HG03097 (cell line): ENCODE data around the gene TSPAN5.

Experiments
- ATAC-seq: cut with Tn5 transposase; IDR thresholded peaks from one replicate; pipeline ENCODE4 v1.9.1; 2021; ENCODE audit not compliant: unreplicated experiment, low FRiP score

Gene TSPAN5

GRCh38 chr4:98624144-98624543, 34.3 kb downstream of the TSPAN5 start:
- ATAC-seq, result no peak

- ATAC-seq, result no peak
Measured at GRCh38 chr4:98623126-98623802, 35.1 kb downstream of the TSPAN5 start.

DNA sequence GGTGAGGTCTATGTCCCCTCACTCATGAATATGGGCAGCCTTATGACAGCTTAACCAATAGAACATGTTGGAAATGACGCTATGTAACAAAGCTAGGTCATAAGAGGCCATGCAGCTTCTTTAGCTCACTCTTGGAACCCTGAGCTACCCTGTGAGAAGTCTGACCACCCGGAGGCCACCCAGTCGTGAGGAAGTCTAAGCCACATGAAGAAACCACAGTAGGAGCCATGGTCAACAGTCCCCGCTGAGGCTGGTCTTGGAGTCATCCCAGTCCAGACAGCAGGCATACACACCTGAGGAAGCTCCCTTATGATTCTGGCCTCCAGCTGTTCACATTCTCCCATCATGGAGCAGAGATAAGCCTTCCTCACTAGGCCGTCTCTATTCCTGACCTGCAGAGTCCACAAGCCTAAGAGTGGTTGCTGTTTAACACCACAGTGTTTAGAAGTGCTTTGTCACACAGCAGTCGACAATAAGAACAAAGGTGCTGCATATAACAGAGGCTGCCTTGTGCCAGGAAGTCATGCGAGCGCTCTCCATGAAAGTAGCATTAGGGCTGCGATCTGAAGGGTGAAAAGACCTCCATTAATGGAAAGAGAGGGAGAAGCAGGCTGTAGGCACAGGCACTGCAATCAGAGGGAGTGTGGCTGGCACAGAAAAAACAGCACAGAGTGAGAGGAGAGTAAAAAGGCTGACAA, 38.2 kb downstream of the TSPAN5 start:
- no peak for ATAC-seq

- no peak for ATAC-seq
Measured at GRCh38 chr4:98619180-98619579, 39.2 kb downstream of the TSPAN5 start.

DNA sequence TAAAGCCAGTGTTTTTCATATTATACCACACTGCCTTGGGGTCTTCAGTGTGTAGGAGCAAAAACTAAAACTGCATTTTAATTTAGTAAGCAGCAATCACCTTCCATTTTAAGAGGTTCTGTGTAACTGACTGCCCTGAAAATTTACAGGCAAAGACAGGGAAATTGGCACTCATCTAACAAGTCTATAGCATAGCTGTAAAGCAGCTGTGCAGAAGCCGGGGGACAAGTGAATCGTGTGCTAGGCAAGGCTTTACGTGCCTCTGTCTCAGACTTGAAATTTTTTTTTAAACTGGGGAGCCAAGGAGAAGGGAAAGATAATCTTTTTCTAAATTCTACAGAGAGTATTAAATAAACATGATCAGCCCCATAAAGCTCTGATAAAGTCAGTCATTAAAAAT, 39.7 kb downstream of the TSPAN5 start:
- ATAC-seq, result no peak

DNA sequence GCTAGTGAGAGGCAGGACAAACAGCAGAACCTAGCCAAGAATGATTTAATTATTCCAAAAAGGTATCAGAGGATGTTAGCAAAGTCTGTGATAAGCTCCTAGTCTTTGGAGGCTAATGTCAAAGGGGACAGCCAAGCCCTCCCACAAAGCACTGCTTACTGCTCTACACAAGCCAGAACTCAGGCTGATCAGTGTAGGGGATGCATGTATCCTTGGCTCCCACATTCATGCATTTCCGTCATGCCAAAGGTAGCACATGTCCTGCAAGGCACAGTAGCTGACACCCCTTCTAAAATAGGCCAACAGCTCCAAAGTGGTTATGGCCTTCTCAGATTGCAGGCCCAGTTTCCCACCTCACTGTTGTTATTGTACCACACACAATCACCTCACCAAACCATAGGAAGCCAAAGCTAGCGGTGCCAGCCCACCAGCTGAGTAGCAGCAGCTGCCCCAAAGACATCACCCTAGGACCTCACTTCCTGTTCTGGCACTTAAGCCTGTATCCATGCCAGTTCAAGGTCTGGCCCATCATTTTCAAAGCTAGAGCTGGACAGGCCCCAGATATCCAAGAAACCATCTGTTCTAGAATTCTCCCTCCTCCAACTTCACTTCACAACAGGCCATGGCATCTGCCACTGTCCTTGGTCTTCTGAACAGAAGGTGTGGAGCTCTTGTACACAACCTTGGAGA, 40.9 kb downstream of the TSPAN5 start:
- ATAC-seq, result no peak

GRCh38 chr4:98615991-98616390, 42.4 kb downstream of the TSPAN5 start:
- ATAC-seq, result no peak

GRCh38 chr4:98614662-98615061, 43.7 kb downstream of the TSPAN5 start:
- ATAC-seq, result no peak

GRCh38 chr4:98614094-98614493, 44.3 kb downstream of the TSPAN5 start:
- no peak for ATAC-seq

- no peak for ATAC-seq
Measured at GRCh38 chr4:98613453-98614075, 44.8 kb downstream of the TSPAN5 start.

- no peak for ATAC-seq
Measured at GRCh38 chr4:98612318-98613250, 45.8 kb downstream of the TSPAN5 start.

GRCh38 chr4:98611677-98612317, 46.6 kb downstream of the TSPAN5 start:
- ATAC-seq, result no peak

GRCh38 chr4:98610926-98611676, 47.3 kb downstream of the TSPAN5 start:
- ATAC-seq, result no peak

DNA sequence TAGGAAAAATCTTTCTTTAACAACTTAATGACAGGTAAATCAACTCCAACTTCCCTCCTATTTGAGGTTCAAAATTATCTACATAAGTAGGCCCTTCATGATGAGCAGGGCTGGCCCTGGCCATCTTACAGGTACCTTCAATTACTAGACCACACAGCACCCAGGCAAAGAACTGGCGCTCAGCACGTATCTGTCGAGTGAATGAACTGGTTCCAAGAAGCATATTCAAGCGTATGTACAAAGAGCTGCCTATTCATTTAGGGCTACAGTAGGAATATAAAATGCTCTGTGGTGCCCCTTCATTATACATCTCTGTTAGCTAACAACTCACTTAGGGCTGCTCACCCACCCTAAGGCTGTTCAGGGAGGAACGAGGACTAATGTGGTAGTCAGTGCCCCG, 48.0 kb downstream of the TSPAN5 start:
- no peak for ATAC-seq

DNA sequence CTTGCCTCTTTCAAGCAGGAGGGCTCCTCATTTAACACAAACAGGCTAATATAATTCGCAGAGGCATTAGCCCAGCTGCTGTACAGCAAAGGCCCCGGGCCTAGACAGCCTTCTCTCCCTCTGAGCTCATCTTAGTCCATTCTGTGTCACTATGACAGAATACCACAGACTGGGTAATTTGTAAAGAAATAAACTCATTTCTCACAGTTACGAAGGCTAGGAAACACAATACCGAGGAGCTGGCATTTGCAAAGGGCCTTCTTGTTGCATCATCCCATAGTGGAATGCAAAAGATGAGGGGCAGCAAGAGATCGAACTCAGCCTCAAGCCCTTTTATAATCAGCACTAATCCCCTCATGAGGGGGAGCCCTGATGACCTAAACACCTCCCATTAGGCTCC, 48.5 kb downstream of the TSPAN5 start:
- ATAC-seq, result no peak

- ATAC-seq, result no peak
Measured at GRCh38 chr4:98608356-98608755, 50.1 kb downstream of the TSPAN5 start.

DNA sequence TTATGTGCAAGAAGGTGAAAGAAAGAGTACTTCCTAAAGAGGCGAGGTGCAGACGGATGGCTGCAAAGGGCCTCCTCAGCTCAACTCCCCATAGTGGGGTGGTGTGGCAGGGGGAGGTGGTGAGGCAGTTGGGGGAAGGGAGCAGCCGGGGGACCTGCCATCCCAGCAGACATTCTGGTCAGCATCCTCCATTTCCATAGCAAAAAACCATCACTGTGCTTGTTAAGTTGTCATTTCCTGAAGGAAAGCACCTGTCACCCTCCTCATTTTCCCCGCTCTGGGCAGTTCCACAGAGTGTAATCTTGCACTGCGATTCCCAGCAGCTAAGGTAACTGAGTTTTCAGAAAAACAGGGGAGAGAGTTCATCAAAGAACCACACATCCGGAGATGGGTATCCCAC, 51.5 kb downstream of the TSPAN5 start:
- ATAC-seq, result no peak

GRCh38 chr4:98605216-98605615, 53.2 kb downstream of the TSPAN5 start:
- ATAC-seq, result no peak

- ATAC-seq, result no peak
Measured at GRCh38 chr4:98604723-98605122, 53.7 kb downstream of the TSPAN5 start.
